Measurements from ENCODE around the gene EZR. TPM values are rescaled to one million over a fixed set of nuclear protein-coding genes. Genes with fewer than 3 reads are reported as not detected.

The EZR gene
- total and polyA plus RNA-seq, 2 of the 13 experiments (the other 11 are each of a cell fraction or from before 2014, with no cell fraction given) = 34.7 to 60.3 TPM

DNA sequence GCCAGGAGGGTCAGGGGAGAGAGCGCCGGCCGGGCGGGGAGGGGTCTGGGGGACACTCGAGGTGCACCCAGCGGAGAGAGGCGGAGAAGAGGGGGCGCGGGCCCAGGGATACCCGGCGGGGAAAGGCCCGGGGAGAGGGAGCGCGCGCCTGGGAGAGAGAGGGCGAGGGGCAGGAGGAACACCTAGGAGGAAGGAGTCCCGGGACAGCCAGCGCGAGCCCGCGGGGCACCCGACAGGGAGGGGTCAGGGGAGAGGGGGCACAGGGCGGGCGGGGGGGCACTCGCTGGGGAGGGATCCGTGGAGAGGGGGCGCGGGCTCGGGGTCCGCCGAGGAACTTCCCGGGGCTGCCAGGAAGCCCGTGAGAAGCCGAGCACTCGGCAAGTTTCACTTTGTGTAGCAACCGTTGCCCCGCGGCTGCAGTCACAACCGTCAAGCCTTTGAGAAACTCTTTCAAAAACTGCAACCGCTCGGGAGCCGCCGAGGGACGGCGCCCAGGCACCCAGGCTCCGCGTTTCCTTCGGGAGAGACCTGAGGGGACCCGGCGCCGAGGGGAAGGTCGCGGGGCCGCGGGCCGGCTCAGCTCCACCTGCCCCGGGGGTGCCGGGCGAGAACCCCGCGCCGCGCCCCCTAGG is 471 bp downstream of the EZR start (continued):
- TF ChIP-seq ZNF747 (CRISPR knock-in tag; IDR thresholded peaks at IDR 0.05; ENCODE audit: borderline replicate concordance) (no peak), ZNF652 (CRISPR knock-in tag; IDR thresholded peaks at IDR 0.05; ENCODE audit: borderline replicate concordance, low read depth) (no peak), DNMT3B (CRISPR knock-in tag; conservative IDR thresholded peaks at IDR 0.05) (no peak), ZNF777 (CRISPR knock-in tag; IDR thresholded peaks at IDR 0.05) (peak; percentile 81), RBM39 (IDR thresholded peaks at IDR 0.05; ENCODE audit: low read depth, low read length, poor library complexity, severe bottlenecking) (no peak), CREB1 (IDR thresholded peaks at IDR 0.05) (no peak), CREB1 (CRISPR knock-in tag; IDR thresholded peaks at IDR 0.05) (no peak), KDM6A (CRISPR knock-in tag; IDR thresholded peaks at IDR 0.05; ENCODE audit: low read depth) (no peak), RARG (CRISPR knock-in tag; IDR thresholded peaks at IDR 0.05; ENCODE audit: low read depth) (no peak), ZNF10 (CRISPR knock-in tag; IDR thresholded peaks at IDR 0.05; ENCODE audit: borderline replicate concordance, low read depth) (no peak), STAT5B (CRISPR knock-in tag; IDR thresholded peaks at IDR 0.05) (no peak), TEAD3 (CRISPR knock-in tag; optimal IDR thresholded peaks at IDR 0.05; ENCODE audit: borderline replicate concordance) (no peak), GTF3A (CRISPR knock-in tag; conservative IDR thresholded peaks at IDR 0.05) (no peak), ZNF616 (CRISPR knock-in tag; IDR thresholded peaks at IDR 0.05; ENCODE audit: low read depth) (no peak), TP53 (CRISPR knock-in tag; conservative IDR thresholded peaks at IDR 0.05) (no peak), ADNP (CRISPR knock-in tag; IDR thresholded peaks at IDR 0.05) (no peak), TFDP1 (CRISPR knock-in tag; IDR thresholded peaks at IDR 0.05; ENCODE audit: borderline replicate concordance) (no peak), ZNF562 (CRISPR knock-in tag; IDR thresholded peaks at IDR 0.05; ENCODE audit: borderline replicate concordance) (no peak), ZSCAN22 (CRISPR knock-in tag; IDR thresholded peaks at IDR 0.05) (no peak), ZNF703 (CRISPR knock-in tag; IDR thresholded peaks at IDR 0.05; ENCODE audit: borderline replicate concordance) (no peak), BRCA1 (CRISPR knock-in tag; IDR thresholded peaks at IDR 0.05) (no peak), GABPB1 (CRISPR knock-in tag; IDR thresholded peaks at IDR 0.05) (peak; percentile 50), ZSCAN9 (CRISPR knock-in tag; IDR thresholded peaks at IDR 0.05; ENCODE audit: borderline replicate concordance) (no peak)
- TF ChIP-seq, protein P1, sequence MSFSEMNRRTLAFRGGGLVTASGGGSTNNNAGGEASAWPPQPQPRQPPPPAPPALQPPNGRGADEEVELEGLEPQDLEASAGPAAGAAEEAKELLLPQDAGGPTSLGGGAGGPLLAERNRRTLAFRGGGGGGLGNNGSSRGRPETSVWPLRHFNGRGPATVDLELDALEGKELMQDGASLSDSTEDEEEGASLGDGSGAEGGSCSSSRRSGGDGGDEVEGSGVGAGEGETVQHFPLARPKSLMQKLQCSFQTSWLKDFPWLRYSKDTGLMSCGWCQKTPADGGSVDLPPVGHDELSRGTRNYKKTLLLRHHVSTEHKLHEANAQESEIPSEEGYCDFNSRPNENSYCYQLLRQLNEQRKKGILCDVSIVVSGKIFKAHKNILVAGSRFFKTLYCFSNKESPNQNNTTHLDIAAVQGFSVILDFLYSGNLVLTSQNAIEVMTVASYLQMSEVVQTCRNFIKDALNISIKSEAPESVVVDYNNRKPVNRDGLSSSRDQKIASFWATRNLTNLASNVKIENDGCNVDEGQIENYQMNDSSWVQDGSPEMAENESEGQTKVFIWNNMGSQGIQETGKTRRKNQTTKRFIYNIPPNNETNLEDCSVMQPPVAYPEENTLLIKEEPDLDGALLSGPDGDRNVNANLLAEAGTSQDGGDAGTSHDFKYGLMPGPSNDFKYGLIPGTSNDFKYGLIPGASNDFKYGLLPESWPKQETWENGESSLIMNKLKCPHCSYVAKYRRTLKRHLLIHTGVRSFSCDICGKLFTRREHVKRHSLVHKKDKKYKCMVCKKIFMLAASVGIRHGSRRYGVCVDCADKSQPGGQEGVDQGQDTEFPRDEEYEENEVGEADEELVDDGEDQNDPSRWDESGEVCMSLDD (CRISPR knock-in tag; IDR thresholded peaks at IDR 0.05; ENCODE audit: borderline replicate concordance) = no peak
- TF ChIP-seq, protein P2, sequence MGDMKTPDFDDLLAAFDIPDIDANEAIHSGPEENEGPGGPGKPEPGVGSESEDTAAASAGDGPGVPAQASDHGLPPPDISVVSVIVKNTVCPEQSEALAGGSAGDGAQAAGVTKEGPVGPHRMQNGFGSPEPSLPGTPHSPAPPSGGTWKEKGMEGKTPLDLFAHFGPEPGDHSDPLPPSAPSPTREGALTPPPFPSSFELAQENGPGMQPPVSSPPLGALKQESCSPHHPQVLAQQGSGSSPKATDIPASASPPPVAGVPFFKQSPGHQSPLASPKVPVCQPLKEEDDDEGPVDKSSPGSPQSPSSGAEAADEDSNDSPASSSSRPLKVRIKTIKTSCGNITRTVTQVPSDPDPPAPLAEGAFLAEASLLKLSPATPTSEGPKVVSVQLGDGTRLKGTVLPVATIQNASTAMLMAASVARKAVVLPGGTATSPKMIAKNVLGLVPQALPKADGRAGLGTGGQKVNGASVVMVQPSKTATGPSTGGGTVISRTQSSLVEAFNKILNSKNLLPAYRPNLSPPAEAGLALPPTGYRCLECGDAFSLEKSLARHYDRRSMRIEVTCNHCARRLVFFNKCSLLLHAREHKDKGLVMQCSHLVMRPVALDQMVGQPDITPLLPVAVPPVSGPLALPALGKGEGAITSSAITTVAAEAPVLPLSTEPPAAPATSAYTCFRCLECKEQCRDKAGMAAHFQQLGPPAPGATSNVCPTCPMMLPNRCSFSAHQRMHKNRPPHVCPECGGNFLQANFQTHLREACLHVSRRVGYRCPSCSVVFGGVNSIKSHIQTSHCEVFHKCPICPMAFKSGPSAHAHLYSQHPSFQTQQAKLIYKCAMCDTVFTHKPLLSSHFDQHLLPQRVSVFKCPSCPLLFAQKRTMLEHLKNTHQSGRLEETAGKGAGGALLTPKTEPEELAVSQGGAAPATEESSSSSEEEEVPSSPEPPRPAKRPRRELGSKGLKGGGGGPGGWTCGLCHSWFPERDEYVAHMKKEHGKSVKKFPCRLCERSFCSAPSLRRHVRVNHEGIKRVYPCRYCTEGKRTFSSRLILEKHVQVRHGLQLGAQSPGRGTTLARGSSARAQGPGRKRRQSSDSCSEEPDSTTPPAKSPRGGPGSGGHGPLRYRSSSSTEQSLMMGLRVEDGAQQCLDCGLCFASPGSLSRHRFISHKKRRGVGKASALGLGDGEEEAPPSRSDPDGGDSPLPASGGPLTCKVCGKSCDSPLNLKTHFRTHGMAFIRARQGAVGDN (CRISPR knock-in tag; IDR thresholded peaks at IDR 0.05) = no peak
